GM19025 (cell line): ENCODE measurements around the gene EDAR.

Source experiments
- ATAC-seq: cut with Tn5 transposase; IDR thresholded peaks from one replicate; pipeline ENCODE4 v1.9.1; 2021; ENCODE audit warnings: mild to moderate bottlenecking, low read depth, moderate library complexity; ENCODE audit not compliant: unreplicated experiment

Gene EDAR

GRCh38 chr2:108942888-108943287 lies 46.1 kb downstream of the EDAR start:
- no peak for ATAC-seq

GRCh38 chr2:108942231-108942825 lies 46.7 kb downstream of the EDAR start:
- no peak for ATAC-seq

DNA sequence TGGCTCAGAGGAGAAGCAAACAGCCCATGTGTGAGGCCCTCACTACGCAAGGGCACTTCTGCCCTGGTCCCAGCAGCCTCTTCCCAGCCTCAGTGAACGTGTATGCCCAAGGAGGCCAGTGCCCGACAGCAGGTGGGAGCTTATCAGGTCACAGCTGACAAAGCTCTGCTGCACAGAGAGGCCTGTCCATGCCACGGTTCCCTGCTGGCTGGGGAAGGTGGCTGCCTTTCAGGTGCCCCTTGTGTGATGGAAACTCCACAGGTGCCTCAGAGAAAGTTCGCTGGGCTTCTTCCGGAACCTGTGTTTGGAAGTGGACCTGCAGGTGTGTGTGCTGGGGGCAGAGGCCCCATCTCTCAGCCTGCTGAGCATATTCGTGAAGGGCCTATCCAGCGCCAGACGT lies 47.3 kb downstream of the EDAR start:
- no peak for ATAC-seq

DNA sequence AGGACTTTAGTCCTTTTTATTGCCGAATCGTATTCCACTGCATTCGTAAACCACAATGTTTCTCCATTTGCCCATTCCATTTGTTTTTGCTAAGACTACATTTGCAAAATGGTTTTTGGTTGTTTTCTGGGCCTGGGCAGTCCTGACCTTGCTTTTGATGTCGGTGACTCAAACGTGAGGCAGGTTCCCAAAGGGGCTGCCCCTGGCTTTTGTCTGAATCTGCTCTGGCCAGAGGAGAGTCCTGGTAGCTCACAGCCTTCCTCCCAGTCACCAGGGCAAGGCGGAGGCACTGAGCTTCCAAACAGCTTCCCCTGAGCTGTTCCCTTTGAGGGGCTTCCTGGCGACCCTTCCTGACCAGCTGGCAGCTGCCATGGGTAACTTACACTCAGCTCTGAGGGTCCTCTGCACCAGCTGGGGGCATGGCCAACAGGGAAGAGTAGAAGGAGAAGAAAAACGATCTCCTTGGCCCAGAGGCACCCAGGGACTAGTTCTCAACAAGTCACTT lies 47.8 kb downstream of the EDAR start:
- ATAC-seq: no peak

GRCh38 chr2:108940156-108940555 lies 48.9 kb downstream of the EDAR start:
- no peak for ATAC-seq

DNA sequence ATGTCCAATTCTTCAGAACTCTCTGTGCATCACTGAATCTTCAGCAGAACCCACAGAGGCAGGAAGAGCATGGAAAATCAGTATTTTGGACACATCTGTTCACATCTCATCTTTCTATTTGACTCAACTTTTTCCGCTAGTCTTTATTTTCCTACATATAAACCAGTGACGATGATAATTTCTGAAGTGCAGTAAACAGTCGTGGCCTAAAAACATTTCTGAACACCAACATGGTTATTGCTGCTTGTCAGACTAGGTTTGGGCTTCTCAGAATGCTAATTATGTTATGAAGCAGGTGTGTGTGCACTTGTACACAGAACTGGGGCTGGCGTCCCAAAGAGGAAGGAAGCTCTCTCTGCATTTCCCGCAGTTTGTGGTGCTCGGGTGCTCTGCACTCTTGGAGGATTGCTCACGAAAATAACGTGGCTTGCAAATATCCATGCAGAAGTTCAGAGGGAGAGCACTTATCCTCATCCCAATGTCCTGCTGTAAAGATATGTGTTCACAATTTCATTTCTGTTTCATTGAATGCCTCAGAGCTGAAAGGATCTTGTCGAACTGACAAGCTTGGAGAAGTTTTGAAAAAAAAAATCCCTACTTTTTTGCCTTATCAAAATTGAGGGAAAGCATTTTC lies 50.8 kb downstream of the EDAR start:
- no peak for ATAC-seq

- no peak for ATAC-seq
These were observed 51.5 kb downstream of the EDAR start for GRCh38 chr2:108937367-108938017.

DNA sequence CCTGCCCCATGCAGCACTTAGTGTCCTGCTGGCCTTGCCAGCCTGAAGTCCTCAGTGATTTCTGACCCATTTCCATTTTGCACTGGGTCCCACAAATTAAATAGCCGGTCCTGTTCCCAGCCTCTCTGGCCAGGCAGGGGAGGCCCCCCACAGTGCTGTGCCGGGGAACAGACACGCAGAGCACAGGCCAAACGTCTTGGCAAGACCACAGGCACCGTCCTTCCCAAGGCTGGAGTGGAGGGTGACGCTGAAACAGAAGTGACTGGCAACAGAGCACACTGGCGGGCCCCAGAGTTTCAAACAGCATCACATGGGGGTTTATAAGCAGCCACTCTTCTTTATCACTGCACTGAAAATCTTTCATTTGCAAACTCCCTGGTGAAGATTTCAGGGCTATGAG lies 52.2 kb downstream of the EDAR start:
- ATAC-seq: no peak

DNA sequence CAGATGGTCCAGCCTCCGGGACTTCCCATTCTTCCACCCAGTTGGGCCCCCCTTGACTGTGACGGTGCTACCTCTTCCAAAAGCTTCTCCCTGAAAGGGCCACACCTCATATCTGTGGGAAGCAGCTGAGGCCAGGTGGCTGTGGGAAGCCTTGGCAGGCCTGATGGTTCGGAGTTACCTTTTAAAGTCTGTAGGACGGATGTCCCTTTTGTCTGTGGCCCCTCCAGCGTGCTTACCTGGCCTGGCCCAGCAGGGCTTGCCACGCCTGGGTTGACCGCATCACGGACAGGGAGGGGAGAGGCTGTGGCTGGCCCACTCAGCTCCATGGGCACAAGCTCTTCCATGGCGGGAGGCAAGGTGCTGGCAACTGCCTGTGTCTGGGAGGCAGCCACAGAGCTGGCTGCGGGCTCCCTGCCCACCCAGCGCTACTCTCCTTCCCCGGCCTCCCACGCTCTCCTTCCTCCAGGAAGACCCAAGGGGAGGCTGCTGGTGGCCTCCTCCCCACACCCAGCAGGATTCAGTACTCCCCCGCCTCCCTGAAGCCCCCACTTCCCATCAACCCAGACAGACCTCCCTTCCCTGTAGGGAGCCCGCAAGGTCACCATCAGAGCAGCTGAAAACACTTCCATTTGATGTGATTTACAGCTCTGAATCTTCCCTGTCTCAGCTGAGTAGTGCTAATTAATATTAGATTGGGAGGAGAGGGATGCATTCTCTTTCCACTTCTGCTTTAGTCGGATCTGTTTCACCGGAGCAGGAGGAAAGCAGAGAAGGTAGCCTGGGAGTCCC lies 52.8 kb downstream of the EDAR start:
- no peak for ATAC-seq

DNA sequence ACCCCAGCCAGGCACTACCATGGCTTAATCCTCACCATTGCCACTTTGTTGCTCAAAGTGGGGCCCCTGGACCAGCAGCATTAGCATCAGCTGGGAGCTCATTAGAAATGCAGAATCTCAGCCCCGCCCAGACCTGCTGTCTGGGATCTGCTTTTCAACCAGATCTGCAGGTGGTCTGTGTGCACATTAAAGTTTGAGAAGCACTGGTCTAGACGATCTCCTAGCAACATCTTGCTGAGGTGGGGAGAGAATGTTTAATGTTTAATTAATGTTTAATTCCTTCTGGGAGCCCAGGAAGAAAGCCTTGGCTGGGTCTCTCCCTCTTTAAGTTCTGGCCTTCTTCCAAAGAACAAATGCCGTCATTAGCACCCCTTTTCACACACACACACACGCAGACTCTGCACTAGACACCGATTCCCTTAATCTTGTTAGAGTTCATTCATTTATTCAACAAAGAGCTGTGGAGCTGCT lies 53.7 kb downstream of the EDAR start:
- no peak for ATAC-seq

GRCh38 chr2:108934583-108935245 lies 54.3 kb downstream of the EDAR start:
- ATAC-seq: no peak

- ATAC-seq: no peak
These were observed 54.9 kb downstream of the EDAR start for GRCh38 chr2:108934151-108934550.

GRCh38 chr2:108933691-108934117 lies 55.3 kb downstream of the EDAR start:
- no peak for ATAC-seq

GRCh38 chr2:108932736-108933332 lies 56.2 kb downstream of the EDAR start:
- no peak for ATAC-seq

- ATAC-seq: no peak
These were observed 57.6 kb downstream of the EDAR start for GRCh38 chr2:108931372-108931771.

GRCh38 chr2:108929807-108930425 lies 59.1 kb downstream of the EDAR start:
- no peak for ATAC-seq

- ATAC-seq: no peak
These were observed 60.2 kb downstream of the EDAR start for GRCh38 chr2:108928660-108929377.

DNA sequence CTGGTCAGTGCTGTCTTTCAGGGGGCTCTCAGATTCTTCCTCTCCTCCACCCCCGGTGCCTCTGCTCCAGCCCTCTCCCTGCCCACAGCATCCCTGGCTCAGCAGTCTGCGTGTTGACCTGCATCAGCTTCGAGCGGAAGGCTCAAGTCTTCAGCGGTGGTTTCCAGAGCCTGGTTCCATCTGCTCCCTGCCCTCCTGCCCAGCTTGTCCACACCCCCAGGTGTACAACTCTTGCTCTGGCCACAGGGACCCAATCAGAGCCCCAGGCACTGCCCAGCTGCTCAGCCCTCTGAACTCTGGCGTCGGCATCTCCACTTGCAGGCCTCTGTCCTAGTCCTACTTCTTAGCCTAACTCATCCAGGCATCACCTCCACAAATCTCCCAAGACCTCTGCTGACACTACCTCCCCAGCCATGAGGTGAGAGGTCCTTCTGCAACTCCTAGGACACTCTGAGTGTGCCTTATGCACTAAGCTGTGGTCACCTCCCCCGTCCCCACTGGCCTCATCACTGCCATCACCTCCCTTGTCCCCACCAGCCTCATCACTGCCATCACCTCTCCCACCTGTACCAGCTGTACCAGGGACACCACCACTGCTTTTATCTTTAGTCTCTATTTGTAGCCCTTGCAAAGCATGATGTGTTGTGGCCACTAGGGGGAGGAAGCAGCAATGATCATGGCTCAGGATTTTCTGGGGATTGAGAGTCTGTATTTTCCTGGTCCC lies 60.9 kb downstream of the EDAR start:
- ATAC-seq: no peak
